ENCODE results near the gene MIA2.

DNA sequence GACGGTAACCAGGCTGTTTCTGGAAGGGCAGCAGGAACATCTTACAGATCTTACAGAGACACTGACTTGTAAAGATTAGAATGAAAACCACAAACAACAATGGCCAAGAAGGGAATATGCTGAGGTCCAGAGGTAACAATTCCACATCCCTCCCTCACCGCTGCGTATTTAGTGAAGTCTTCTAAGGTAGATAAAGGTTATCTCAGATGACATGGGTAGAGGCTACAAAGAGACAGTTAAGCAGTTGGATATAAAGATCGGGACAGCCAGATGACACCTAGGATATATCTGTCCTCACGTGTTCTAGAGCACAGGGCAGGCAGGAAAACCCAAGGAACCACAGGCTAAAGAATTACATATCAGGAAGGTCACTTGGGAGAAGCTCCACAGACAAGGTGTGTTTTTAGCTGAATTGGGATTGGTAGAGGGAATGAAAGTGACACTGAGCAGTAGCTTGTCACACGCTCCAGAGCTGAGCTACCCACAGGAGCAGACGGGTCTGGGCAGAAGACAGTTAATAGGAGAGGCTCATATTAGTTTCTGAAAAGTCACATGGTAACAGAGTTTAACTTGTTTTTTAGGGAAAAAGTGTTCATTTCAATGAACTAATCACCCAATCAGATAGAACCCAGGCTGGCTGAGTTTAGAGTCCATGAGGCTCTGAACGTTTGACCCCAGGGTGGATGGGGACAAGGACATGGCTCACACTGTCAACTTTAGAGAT, 83.3 kb downstream of the MIA2 start:
- TF ChIP-seq TCF12 (IDR thresholded peaks at IDR 0.05) (no peak), TAF1 (IDR thresholded peaks at IDR 0.05; ENCODE audit: borderline replicate concordance, low read depth, low read length) (no peak), EZH2phosphoT487 (IDR thresholded peaks at IDR 0.05; ENCODE audit: borderline replicate concordance, low read depth) (no peak), ELF1 (IDR thresholded peaks at IDR 0.05) (no peak)
- TF ChIP-seq, protein P1, sequence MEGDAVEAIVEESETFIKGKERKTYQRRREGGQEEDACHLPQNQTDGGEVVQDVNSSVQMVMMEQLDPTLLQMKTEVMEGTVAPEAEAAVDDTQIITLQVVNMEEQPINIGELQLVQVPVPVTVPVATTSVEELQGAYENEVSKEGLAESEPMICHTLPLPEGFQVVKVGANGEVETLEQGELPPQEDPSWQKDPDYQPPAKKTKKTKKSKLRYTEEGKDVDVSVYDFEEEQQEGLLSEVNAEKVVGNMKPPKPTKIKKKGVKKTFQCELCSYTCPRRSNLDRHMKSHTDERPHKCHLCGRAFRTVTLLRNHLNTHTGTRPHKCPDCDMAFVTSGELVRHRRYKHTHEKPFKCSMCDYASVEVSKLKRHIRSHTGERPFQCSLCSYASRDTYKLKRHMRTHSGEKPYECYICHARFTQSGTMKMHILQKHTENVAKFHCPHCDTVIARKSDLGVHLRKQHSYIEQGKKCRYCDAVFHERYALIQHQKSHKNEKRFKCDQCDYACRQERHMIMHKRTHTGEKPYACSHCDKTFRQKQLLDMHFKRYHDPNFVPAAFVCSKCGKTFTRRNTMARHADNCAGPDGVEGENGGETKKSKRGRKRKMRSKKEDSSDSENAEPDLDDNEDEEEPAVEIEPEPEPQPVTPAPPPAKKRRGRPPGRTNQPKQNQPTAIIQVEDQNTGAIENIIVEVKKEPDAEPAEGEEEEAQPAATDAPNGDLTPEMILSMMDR (IDR thresholded peaks at IDR 0.05): no peak
- TF ChIP-seq, protein P2, sequence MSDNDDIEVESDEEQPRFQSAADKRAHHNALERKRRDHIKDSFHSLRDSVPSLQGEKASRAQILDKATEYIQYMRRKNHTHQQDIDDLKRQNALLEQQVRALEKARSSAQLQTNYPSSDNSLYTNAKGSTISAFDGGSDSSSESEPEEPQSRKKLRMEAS (IDR thresholded peaks at IDR 0.05; ENCODE audit: low read depth): no peak
- TF ChIP-seq, protein P3, sequence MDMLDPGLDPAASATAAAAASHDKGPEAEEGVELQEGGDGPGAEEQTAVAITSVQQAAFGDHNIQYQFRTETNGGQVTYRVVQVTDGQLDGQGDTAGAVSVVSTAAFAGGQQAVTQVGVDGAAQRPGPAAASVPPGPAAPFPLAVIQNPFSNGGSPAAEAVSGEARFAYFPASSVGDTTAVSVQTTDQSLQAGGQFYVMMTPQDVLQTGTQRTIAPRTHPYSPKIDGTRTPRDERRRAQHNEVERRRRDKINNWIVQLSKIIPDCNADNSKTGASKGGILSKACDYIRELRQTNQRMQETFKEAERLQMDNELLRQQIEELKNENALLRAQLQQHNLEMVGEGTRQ (IDR thresholded peaks at IDR 0.05; ENCODE audit: borderline replicate concordance, low read depth, low read length): no peak
- TF ChIP-seq, protein P4, sequence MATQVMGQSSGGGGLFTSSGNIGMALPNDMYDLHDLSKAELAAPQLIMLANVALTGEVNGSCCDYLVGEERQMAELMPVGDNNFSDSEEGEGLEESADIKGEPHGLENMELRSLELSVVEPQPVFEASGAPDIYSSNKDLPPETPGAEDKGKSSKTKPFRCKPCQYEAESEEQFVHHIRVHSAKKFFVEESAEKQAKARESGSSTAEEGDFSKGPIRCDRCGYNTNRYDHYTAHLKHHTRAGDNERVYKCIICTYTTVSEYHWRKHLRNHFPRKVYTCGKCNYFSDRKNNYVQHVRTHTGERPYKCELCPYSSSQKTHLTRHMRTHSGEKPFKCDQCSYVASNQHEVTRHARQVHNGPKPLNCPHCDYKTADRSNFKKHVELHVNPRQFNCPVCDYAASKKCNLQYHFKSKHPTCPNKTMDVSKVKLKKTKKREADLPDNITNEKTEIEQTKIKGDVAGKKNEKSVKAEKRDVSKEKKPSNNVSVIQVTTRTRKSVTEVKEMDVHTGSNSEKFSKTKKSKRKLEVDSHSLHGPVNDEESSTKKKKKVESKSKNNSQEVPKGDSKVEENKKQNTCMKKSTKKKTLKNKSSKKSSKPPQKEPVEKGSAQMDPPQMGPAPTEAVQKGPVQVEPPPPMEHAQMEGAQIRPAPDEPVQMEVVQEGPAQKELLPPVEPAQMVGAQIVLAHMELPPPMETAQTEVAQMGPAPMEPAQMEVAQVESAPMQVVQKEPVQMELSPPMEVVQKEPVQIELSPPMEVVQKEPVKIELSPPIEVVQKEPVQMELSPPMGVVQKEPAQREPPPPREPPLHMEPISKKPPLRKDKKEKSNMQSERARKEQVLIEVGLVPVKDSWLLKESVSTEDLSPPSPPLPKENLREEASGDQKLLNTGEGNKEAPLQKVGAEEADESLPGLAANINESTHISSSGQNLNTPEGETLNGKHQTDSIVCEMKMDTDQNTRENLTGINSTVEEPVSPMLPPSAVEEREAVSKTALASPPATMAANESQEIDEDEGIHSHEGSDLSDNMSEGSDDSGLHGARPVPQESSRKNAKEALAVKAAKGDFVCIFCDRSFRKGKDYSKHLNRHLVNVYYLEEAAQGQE (IDR thresholded peaks at IDR 0.05; ENCODE audit: low read depth, low read length): no peak
